Stimulated activated CD4-positive, alpha-beta T cell treated with anti-CD3 and anti-CD28 coated beads, Interleukin-4, amount 100 ng/mL, for 48 hours (primary cell): ENCODE measurements around the gene STK32B.
"Not testable (repeated sequence)": the region's sequence is repeated elsewhere in the genome, so short reads cannot be mapped to it uniquely, and the experiment has no call there.

Experiments
- DNase-seq, 2 donors: peaks; one replicate each; pipeline ENCODE4 v3.0.0-alpha.2; 2020; ENCODE audit warnings: low read depth in 2 of 2

Gene STK32B

DNA sequence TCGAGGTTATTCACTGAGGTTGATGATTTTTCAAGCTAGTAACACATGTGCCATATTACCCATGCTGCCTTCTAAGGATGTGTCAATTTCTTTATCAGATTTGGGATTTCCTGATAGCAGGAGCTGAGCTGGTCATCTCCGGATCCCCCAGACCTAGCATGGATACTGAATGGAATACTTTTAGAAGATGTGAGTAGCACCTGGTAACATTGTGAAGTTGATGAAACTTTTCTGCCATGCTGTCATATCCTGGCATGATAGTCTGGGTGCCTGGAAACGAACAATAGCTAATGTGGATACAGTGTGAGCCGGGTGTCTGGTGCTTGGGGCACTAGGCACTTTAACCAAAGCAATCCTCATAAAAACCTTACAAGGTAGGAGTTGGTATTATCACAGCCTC lies 21.1 kb upstream of the STK32B start:
- DNase-seq = no peak

DNA sequence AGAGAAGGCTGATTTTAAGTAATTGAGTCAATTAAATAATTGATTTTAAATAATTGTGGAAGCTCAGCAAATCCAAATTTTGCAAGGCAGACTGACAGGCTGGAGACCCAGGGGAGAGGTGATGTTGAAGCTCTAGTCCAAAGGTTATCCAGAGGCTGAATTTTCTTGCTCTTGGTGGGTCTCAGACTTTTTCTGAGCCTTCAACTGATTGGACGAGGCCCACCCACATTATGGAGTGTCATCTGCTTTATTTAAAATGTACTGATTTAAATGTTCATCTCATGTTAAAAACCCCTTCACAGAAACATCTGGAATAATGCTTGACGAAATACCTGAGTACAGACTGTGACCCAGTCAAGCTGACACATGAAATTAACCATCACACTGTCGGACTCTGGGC lies 20.4 kb upstream of the STK32B start:
- no peak for DNase-seq

DNA sequence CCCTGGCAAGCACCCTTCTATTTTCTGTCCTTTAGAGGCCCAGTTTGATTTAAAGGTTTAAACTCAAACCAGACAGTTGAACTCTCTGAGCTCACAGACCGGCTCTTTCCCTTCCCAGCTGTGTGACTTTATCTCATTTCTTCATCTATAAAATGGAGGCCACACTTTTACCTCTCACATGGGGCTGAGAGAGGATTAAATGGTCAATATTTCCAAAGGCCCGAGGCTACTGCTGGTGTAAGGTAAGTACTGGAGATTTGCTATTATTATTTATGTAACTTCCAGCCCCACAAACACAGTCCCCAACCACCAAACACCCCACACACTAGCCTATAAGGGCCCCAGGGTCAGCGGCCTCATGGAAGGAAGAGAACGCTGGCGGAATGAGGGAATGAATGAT lies 18.5 kb upstream of the STK32B start:
- no peak for DNase-seq

DNA sequence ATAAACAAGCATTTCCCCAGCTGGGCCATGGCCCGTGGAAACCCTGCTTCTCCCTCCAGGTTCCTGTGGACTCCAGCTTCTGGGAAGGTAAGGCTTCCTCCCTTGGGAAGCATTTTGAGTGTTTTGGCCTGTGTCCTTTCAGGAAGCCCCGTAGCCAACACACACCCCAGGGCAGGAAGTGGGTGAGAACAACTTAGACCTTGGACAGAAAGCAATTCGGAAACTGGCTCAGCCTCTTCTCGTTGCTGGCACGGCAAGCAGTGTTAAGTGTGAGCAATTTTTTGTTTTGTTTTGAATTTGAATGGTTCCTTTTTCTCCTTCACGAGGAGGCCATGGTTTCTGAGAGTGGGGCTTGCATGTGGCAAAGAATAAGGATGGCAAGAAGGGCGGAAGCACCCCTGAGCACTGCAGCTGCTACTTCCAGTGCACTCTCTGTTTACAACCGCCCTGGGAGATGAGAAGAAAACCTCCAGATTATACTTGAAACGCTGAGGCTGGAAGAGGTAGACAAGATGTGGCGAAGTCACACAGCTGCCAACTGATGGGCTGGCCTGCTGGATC lies 17.9 kb upstream of the STK32B start:
- no peak for DNase-seq

DNA sequence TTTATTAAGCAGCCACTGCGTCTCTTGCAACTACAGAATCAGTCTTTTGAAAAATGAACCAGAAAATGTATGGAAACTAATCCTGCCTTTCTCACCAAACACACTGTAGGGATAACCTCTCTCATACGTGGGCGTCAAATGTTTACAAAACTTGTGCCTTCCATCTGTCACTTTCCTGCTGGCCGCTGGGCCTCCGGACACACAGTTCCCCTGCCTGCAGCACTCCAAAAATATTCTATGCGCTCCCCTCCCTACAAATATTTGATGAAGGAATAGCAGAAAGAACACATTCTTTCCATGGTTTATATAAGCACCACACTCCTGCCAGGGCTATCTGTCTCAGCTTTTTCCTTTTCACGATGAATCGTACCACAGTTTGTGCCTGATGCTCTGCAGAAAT lies 17.1 kb upstream of the STK32B start:
- DNase-seq = no peak

DNA sequence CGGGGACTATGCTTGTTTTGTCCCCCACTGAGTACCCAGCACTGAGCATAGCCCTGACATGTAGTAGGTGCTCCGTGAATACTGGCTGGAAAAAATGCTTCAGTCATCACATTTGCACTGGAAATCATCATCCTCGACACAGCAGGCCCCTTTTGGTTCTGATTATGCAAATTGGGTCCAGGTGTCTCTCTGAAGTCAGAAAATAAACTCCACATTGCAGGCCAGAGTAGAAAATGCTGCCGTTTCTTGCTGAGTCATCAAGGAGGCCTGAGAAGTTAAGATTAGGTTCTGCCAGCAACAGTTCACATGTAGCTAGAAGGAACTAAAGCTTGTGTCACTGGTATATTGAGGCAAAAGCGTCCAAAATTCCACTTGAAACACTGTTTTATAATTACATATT lies 15.0 kb upstream of the STK32B start:
- DNase-seq = no peak

DNA sequence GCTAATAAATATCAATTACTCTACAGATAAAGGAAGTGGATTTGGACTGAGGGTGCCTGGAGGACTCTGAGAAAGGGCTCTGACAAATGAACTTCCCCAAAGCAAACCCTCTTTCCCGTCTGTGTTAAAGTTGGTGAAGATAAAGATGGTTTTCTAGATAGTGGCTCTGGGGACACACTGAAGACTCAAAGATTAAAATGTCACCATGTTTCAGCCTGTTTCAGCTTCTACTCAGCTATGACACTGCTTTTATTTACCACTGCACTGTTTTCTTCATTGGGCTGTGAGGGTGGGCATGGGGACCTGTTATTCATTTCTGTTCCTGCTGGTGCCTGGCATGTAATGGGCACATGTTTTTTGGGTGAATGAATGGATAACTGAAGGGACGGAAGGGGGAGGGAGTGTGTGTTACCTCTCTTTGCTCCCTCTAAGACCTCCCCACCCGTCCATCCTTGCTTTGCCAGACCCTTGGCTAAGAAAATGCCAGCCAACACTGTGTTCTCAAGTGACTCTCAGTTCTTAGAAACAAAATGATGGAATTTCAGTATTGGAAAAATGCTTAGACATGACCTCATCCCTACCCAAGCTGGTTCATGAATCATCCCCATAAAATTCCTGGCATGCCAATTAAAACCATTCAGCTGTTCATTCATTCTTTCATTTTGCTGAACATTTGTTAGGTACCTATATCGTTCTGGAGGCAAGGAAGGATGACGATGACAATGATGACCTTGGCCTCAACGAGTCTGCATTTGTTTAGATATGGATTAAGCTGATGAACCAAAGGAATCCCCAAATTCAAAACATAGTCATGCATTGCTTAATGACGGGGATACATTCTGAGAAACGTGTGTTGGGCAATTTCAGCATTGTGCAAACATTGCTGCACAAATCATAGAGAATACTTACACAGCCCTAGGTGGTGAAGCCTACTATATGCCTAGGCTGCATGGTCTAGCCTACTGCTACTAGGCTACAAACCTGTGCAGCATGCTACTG lies 13.4 kb upstream of the STK32B start:
- DNase-seq = no peak

DNA sequence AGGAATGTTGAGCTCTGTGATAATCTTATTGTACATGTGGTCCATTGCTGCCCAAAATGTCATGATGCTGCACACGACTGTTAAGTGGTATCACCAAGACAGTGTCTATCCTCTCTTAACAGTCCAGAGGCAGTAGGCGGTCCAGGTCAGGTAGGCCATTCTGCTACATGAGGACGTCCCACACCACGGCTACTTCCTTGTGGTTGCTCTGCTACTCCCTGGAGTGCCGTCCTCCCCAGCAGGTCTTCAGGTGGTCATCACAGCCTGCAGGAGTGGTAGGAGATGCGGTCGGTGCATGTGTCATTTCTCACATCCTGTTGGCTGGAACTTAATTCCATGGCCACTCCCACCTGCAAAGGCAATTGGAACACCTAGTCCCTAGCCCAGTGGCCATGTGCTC lies 11.5 kb upstream of the STK32B start:
- no peak for DNase-seq

DNA sequence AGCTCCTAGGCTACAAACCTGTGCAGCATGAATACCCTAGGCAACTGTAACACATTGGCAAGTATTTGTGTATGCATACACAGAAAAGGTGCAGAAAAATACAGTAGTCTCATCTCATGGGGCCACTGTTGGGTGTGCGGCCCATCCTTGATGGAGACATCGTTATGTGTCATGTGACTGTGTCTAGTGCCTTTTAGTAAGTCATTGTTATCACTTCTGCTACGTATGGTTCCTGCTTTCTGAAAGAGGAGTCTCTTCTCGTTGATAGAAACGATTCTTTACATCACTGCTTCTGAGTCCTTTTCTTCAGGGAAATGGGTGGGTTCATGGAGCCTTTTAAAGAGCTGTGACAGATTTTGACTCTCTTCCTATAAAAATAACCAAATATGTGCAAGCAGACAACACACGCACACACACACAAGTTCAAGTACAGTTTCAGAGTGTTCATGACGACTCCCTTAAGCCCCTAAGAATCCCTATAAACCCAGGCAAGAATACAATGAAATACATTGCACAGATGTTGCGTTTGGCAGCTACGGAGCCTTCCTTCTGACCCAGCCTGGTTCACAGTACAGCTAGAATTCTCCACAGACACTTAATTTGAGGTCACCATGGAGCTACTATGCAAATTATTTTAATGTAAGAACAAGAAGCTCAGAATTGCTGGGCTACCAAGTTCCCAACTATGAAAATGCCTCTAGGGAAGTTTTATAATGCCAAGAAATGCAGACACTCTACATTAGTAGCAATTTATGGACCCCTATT lies 10.2 kb upstream of the STK32B start:
- DNase-seq = no peak

DNA sequence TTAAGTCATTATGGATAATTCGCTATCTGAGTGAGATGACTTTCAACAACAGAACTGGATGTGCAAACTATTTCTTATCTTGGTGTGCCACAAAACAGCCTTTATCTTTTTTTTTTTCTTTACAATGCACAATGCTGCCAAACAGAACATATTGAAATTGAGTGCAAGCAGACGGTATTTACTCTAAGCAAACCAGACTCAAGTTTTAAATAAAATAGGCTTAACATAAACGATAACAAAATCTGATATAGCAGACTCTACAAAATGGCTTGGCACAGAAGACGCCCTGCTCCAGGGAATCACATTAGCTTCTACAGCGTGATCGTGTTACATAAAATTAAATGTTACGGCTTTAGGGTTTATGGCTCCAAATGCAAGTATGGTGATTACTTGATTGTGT lies 9.6 kb upstream of the STK32B start:
- DNase-seq = no peak

DNA sequence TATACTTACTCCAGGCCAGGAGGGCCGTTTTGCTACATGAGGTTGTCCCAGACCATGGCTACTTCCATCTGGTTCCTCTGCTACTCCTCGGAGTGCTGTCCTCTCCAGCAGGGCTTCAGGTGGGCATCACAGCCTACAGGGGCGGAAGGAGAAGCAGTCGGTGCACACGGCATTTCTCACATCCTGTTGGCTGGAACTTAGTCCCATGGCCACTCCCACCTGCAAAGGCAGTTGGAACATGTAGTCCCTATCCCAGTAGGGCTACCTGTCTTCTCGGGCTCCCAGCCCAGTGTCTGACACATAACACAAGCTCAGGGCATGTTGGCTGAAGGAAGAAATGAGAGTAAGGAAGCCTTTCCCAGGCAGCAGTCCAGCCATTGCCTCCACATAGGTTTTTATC lies 7.7 kb upstream of the STK32B start:
- DNase-seq = no peak

DNA sequence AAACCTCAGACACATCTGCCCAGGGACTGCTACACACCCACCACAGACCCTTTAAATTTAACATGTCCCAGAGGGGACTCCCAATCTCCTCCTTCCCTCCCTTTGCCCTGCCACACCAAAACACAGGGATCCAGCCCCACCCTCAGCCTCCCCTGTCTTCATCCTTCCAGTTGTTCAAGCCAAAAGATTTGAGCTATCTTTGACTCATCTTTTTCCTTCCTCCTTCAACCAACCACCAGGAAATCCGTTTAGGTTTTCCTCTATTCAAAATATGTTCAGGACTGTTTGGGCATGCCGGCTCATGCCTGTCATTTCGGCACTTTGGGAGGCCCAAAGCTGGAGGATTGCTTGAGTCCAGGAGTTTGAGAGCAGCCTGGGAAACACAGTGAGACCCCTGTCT lies 6.9 kb upstream of the STK32B start:
- no peak for DNase-seq

DNA sequence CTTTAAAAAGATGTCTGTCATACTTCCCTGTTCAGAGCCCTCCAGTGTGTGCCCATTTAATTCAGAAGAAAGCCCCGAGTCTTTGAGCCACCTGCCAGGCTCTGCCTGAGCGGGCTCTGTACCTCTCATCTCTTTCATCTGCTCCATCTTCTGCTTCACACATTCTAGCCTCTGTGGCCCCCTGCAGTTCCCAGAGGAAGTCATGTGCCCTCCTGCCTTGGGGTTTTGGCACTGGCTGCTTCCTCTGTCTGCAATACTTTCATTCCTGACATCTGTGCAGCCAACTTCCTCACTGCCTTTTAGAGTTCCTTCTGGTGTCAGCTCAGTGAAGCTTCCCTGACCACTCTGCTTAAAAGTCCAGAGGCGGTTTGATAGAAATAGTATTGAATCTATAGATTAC lies 6.2 kb upstream of the STK32B start:
- DNase-seq = no peak

DNA sequence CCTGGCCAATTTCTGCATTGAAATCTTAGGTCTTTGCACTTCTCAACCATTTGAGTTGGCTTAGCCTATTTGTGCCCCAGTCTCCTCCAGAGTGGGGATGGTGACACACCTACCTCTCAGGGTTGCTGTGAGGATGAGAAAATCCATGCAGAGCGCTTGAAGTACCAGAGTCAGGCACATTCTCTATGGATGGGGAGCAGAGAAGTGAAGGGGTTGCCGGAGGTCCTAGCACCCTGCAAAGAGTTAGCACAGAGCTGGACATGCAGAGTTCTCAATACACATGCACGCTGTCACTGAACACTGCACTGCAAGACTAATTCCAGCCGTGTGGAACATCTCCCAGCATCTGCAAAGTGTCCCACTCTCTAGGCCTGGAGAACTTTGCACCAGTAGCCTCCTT lies 2.6 kb upstream of the STK32B start:
- no peak for DNase-seq

DNA sequence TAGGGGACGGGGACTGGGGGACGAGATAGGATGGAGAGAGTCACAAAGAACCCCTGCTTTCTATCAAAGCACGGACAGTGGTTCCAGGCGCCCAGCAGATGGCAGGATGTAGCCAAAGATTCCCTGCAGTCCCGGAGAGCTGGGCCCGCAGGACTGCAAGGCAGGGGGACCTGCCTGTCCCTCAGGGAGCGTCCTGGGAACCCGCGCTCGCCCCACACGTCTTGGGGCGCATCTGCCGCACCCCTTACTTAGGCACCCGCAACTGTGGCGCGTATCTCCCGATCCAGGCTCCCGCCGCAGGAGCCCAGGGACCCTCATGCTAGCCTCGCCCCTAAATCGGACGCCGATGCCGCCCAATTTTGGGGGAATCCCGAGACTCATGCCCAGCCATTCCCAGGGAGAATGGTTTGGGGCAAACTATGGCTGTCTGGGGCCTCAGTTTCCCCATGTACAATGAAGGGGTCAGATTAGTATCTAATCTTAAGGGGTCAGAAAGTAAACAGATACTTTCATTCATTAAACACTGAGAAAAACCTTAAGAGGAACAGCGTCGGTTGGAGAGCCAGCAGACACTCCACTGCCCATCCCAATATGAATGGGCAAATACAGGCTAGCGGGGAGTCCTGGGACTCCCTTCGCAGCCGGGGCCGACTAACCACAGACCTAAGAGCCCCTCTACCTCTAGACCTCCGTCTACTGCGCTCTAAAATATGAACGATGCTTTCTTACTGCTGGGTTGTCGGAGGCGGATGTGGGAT lies 581 bp upstream of the STK32B start:
- peak; percentile 6 to 15 for DNase-seq

DNA sequence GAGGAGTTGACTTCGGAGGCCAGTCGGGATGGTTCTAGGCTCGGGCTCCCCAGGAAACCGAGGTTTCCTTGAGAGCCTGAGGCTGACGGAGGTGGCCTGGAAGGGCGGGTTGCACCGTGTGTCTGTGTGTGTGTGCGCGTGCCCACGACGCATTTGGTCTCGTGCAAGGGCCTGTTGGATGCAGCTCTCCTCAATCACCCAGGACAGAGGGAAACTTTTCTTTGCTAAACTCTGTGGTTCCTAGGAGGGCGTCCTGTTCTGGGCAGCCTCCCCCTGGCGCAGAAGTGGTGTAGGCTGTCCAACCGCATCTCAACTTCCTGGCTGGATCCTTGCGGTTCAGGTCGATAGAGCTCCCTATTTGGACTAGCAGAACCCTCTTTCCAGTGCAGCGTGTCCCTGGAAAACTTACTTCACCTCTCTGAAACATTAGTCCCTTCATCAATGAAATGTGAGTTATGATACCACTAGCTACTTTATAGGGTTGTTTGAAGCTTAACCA lies 973 bp downstream of the STK32B start:
- no peak for DNase-seq

DNA sequence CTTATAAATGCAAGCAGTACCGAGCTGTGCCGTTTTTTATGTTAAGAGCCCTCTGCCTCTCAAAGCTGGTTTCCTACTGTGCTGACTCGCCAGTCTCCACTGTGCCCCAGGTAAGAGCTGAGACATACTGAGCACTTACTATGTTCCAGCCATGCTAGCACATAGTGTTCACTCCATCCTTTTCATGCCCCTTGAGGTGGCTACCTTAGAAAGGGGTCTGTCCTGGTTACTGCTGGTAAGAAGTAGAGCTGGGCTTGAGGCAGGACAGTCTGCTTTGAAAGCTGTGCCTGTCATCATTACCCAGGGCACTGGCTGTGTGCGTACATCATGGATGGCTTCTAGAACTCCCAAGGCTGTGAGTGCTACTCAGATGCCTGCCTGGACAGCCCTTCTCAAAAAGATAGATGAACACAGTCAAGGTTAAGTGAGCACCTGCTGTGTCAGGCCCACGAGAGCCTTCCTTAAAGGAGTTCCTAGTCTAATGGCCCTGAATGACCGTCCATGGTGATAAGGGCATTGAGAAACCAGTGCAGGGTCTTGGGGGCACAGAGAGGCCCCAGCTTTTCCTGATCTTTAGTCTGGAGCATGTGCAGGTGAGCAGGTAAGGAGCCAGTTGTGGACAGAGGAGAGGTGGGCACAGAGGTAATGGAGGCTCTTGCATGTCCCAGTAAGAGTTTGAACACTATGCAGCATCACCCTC lies 1.6 kb downstream of the STK32B start:
- DNase-seq = no peak

DNA sequence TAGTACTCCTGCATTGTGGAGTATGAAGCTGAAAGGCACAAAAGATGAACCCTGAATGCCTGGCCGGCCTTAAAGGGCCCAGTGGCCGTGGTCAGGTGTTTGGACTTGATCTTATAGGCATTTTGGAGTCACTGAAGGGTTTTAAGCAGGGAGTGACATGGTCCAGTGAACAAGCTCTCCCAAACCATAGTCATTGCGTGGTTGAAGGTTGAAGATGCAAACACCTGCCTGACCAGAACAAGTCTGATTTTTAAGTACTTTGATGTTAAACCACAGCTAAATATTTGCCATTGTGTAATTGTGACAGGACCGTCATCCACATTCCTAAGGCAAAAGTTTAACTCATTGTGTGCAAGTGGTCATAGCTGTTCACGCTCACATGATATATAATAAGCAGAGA lies 3.3 kb downstream of the STK32B start:
- DNase-seq = no peak

DNA sequence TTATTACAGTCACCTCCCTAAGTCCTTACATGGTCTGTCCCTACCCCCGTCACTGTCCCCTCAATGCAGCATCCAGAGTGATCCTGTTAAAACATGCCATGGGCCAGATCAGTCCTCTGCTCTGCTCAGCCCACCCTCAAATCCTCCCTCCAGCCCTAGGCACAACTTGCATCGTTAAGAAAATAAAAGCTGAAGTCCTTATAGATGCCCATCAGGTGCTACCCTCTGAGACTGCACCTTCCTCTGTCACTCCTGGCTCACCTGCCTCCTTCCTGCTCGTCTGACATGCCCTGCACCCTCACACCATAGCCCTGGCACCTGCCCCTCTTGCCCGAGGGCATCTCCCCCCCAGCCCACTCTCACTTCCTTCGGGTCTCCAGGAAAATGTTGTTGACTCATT lies 4.1 kb downstream of the STK32B start:
- DNase-seq = no peak

DNA sequence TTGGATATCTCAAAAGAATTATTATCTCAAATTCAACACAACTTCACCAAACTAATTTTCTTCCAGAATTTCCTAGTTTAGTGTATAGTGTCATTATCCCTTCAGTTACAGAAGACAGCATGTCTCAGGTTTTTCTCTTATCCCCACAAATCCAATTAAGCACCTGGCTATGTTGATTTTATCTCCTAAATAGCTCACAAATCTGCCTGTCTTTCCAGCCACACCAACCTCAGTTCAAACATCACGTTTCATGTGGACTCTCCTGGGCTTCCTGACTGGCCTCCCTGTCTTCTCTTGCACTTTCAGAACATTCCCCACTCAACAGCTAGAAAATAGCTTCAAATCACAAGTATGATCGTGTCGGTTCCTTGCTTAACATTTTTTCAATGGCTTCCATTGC lies 14.8 kb downstream of the STK32B start:
- no peak for DNase-seq

DNA sequence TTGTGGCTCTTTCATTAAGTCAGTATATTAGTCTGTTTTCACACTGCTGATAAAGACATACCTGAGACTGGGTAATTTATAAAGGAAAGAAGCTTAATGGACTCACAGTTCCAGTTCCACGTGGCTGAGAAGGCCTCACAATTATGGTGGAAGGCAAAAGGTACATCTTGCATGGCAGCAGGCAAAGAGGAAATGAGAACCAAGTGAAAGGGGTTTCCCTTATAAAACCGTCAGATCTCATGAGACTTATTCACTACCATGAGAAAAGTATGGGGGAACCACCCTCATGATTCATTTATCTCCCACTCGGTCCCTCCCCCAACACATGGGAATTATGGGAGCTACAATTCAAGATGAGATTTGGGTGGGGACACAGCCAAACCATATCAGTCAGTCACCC lies 15.7 kb downstream of the STK32B start:
- DNase-seq = not testable (repeated sequence)
